Islet of Langerhans (tissue), 1 donor: ENCODE data around the gene TMEM38B.
"Not testable (repeated sequence)": the region's sequence is repeated elsewhere in the genome, so short reads cannot be mapped to it uniquely, and the experiment has no call there.

Experiments
- FAIRE-seq: peaks from one replicate; lab custom pipeline; 2011; peaks lifted over from hg19 to GRCh38; lab: Jason Lieb, UNC

The TMEM38B gene

GRCh38 chr9:105722099-105722498 lies 27.8 kb downstream of the TMEM38B start:
- no peak for FAIRE-seq

GRCh38 chr9:105725370-105725769 lies 31.0 kb downstream of the TMEM38B start:
- FAIRE-seq = no peak

GRCh38 chr9:105728230-105728629 lies 33.9 kb downstream of the TMEM38B start:
- FAIRE-seq = not testable (repeated sequence)

- not testable (repeated sequence) for FAIRE-seq
Measured at GRCh38 chr9:105731420-105731819, 37.1 kb downstream of the TMEM38B start.

- FAIRE-seq = no peak
Measured at GRCh38 chr9:105735366-105735765, 41.0 kb downstream of the TMEM38B start.

GRCh38 chr9:105737205-105737604 lies 42.9 kb downstream of the TMEM38B start:
- no peak for FAIRE-seq

GRCh38 chr9:105742088-105742487 lies 47.7 kb downstream of the TMEM38B start:
- FAIRE-seq = no peak

GRCh38 chr9:105747325-105747724 lies 53.0 kb downstream of the TMEM38B start:
- FAIRE-seq = not testable (repeated sequence)

- FAIRE-seq = no peak
Measured at GRCh38 chr9:105751761-105752160, 57.4 kb downstream of the TMEM38B start.

GRCh38 chr9:105757496-105758251 lies 63.3 kb downstream of the TMEM38B start:
- FAIRE-seq = no peak

GRCh38 chr9:105760053-105760452 lies 65.7 kb downstream of the TMEM38B start:
- FAIRE-seq = no peak

GRCh38 chr9:105782561-105783494 lies 88.5 kb downstream of the TMEM38B start:
- FAIRE-seq = not testable (repeated sequence)

GRCh38 chr9:105783495-105783872 lies 89.1 kb downstream of the TMEM38B start:
- not testable (repeated sequence) for FAIRE-seq

- FAIRE-seq = not testable (repeated sequence)
Measured at GRCh38 chr9:105786796-105787195, 92.5 kb downstream of the TMEM38B start.

GRCh38 chr9:105816202-105816744 lies 121.9 kb downstream of the TMEM38B start:
- FAIRE-seq = no peak

GRCh38 chr9:105816981-105817380 lies 122.6 kb downstream of the TMEM38B start:
- FAIRE-seq = no peak

GRCh38 chr9:105818903-105819302 lies 124.6 kb downstream of the TMEM38B start:
- no peak for FAIRE-seq

GRCh38 chr9:105822814-105823213 lies 128.5 kb downstream of the TMEM38B start:
- no peak for FAIRE-seq
